Subcutaneous adipose tissue (tissue), 4 donors: ENCODE data around the gene MFSD11. TPM values are rescaled to one million over a fixed set of nuclear protein-coding genes. Genes with fewer than 3 reads are reported as not detected.

Source experiments
- CTCF ChIP-seq: fragments of 450-650 bp; IDR thresholded peaks from one replicate; pipeline ENCODE4 v1.5.1; 2016; ENCODE audit warnings: low read depth, mild to moderate bottlenecking, control low read depth, antibody characterized with exemption, moderate library complexity
- total RNA-seq, 4 donors: library from RNA; depleted of rRNA; stranded (reverse); fragments of >200 nt; gene quantifications; one replicate each; pipeline ENCODE4 v1.1.0, GENCODE V29; 2016

MFSD11 gene
- total RNA-seq: 10 to 100 TPM; 18.5 to 35.9 (median 26.9) TPM

- no peak for TF ChIP-seq CTCF
Observed at GRCh38 chr17:76737676-76738467, at the start of gene MFSD11. MFSD11 (plus strand) TSS chr17:76738119; CDS start chr17:76738353, 234 bp downstream.

- no peak for TF ChIP-seq CTCF
Observed at GRCh38 chr17:76688165-76688622, 49.7 kb upstream of the MFSD11 start.

GRCh38 chr17:76689859-76690258, 48.1 kb upstream of the MFSD11 start:
- no peak for TF ChIP-seq CTCF

- no peak for TF ChIP-seq CTCF
Observed at GRCh38 chr17:76690596-76691280, 47.2 kb upstream of the MFSD11 start.

- no peak for TF ChIP-seq CTCF
Observed at GRCh38 chr17:76691379-76692191, 46.3 kb upstream of the MFSD11 start.

GRCh38 chr17:76695059-76695831, 42.7 kb upstream of the MFSD11 start:
- no peak for TF ChIP-seq CTCF
